Activated T-helper 17 cell treated with anti-CD3 and anti-CD28 coated beads, Interleukin-2, amount 50 U/mL, for 72 hours (primary cell): ENCODE measurements around the gene CDC73. TPM values are rescaled to one million over a fixed set of nuclear protein-coding genes. Genes with fewer than 3 reads are reported as not detected.

Experiments used
- ATAC-seq: fragments of 150-1000 bp; cut with Tn5 transposase; replicated peaks from 2 replicates; pipeline ENCODE4 v1.10.0; 2021; ENCODE audit warnings: mild to moderate bottlenecking, moderate library complexity
- H3K27ac Mint-ChIP-seq: one replicate; pipeline ENCODE4 v1.8.0; 2022; ENCODE audit warnings: mixed read lengths
- H3K27me3 Mint-ChIP-seq: one replicate; pipeline ENCODE4 v1.8.0; 2022; ENCODE audit warnings: mixed read lengths
- H3K36me3 Mint-ChIP-seq: one replicate; pipeline ENCODE4 v1.8.0; 2022; ENCODE audit warnings: low read depth, mild to moderate bottlenecking, mixed read lengths
- H3K4me1 Mint-ChIP-seq: one replicate; pipeline ENCODE4 v1.8.0; 2022; ENCODE audit warnings: mixed read lengths
- H3K4me3 Mint-ChIP-seq: one replicate; pipeline ENCODE4 v1.8.0; 2022; ENCODE audit warnings: mild to moderate bottlenecking, mixed read lengths
- H3K9me3 Mint-ChIP-seq: one replicate; pipeline ENCODE4 v1.8.0; 2022; ENCODE audit warnings: mixed read lengths
- total RNA-seq, 2 donors: library from RNA; stranded (reverse); gene quantifications; one replicate each; pipeline ENCODE4 v1.2.3, GENCODE V29; 2022

The CDC73 gene
- total RNA-seq = 10 to 100 TPM; 62.7 to 66.0 TPM

DNA sequence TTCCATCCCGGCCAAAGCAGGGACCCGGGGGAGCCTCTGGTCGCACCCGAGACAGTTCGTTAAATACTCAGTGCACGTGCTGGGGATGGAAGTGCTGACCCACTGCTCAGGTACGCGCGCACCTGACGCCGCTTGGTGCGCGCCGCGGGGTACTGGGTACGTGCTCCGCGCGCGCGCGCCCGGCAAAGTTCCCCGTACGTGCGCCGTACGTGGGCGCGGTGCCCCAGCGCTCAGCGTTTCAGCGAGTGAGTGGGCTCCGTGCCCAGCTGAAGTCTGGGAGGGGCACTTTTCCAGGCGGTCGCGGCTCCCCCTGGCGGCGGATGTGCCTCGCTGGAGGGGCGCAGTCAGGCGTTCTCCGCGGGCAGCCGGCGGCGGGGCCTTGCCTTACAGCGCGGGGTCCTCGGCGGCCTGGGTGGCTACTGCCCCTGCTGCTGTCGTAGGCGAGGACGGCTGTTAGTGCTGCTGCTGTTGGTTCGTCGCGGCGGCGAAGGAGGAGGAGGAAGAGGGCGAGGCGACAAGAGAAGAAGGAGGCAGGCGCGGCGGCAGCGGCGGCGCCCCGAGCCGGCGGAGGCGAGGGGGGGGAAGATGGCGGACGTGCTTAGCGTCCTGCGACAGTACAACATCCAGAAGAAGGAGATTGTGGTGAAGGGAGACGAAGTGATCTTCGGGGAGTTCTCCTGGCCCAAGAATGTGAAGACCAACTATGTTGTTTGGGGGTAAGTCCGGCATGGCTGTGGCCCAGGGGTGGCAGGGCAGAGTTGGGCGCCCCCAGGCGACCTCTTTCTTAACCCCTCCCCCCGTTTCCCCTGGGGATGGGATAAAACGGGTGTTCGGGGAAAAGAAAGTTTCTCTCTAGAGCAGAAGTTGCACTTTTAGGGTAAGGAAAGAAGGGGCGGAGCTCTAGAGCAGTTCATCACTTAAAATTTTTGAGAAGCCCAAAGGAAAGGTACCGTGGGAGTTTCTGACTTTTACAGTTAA, at the start of gene CDC73:
Gene CDC73, plus strand, starts transcription at position 416 of the 978 bp plus-strand sequence. Its CDS starts 170 bp downstream, at position 586.
- ATAC-seq = peak; percentile 92
- peaks cover 51% of the 10 kb centered on the region for H3K36me3 Mint-ChIP-seq
- peak within 1 kb of the TSS; percentile 93 for H3K4me3 Mint-ChIP-seq
- H3K9me3 Mint-ChIP-seq = no peaks in the 10 kb centered on the region
- peaks cover 16% of the 10 kb centered on the region for H3K4me1 Mint-ChIP-seq
- peak within 1 kb of the TSS; percentile 90 for H3K27ac Mint-ChIP-seq
- H3K27me3 Mint-ChIP-seq = no peaks in the 10 kb centered on the region

DNA sequence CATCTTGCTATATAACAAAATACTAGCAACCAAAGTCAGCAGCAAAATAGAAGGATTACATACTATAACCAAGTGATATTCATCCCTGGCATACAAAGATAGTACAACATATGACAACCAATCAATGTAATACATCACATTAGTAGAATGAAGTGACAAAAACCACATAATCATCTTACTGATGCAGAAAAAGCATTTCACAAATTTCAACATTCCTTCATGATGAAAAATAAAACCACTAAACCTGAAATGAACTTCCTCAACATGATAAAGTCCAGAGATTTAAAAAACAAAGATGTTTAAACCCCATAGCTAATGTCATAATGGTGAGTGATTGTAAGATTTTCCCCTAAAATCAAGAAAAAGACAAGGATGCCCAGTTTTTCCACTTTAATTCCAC, 43.8 kb upstream of the CDC73 start:
- H3K27ac Mint-ChIP-seq = peak overlapping the region; percentile 45
- peaks cover 81% of the 10 kb centered on the region for H3K36me3 Mint-ChIP-seq
- no peak for ATAC-seq
- no peaks in the 10 kb centered on the region for H3K27me3 Mint-ChIP-seq
- no peaks in the 10 kb centered on the region for H3K9me3 Mint-ChIP-seq
- H3K4me3 Mint-ChIP-seq = no peak overlapping the region
- no peaks in the 10 kb centered on the region for H3K4me1 Mint-ChIP-seq

DNA sequence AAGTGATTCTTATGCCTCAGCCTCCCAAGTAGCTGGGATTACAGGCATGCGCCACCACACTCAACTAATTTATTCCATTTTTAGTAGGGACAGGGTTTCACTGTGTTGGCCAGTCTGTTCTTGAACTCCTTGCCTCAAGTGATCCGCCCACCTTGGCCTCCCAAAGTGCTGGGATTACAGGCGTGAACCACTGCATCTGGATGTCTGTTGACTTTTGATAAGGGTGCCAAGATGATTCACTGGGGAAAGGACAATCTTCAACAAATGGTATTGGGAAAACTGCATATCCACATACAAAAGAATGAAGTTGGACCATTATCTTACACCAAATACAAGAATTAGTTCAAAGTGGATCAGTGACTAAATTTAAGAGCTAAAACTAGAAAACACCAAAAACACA, 42.6 kb upstream of the CDC73 start:
- Mint-ChIP-seq H3K4me3 (no peak overlapping the region), H3K9me3 (no peaks in the 10 kb centered on the region), H3K4me1 (no peaks in the 10 kb centered on the region), H3K27me3 (no peaks in the 10 kb centered on the region), H3K27ac (no peak overlapping the region), H3K36me3 (peaks cover 84% of the 10 kb centered on the region)
- ATAC-seq = no peak

- peaks cover 83% of the 10 kb centered on the region for H3K36me3 Mint-ChIP-seq
- no peaks in the 10 kb centered on the region for H3K27me3 Mint-ChIP-seq
- H3K27ac Mint-ChIP-seq = no peak overlapping the region
- no peak overlapping the region for H3K4me3 Mint-ChIP-seq
- H3K4me1 Mint-ChIP-seq = no peaks in the 10 kb centered on the region
- H3K9me3 Mint-ChIP-seq = no peaks in the 10 kb centered on the region
- ATAC-seq = no peak
These were observed 38.3 kb upstream of the CDC73 start for GRCh38 chr1:193083365-193084088.

- no peaks in the 10 kb centered on the region for H3K27me3 Mint-ChIP-seq
- no peak overlapping the region for H3K4me3 Mint-ChIP-seq
- H3K4me1 Mint-ChIP-seq = no peaks in the 10 kb centered on the region
- ATAC-seq = no peak
- peaks cover 82% of the 10 kb centered on the region for H3K36me3 Mint-ChIP-seq
- H3K9me3 Mint-ChIP-seq = no peaks in the 10 kb centered on the region
- H3K27ac Mint-ChIP-seq = no peak overlapping the region
These were observed 36.6 kb upstream of the CDC73 start for GRCh38 chr1:193085263-193085662.

DNA sequence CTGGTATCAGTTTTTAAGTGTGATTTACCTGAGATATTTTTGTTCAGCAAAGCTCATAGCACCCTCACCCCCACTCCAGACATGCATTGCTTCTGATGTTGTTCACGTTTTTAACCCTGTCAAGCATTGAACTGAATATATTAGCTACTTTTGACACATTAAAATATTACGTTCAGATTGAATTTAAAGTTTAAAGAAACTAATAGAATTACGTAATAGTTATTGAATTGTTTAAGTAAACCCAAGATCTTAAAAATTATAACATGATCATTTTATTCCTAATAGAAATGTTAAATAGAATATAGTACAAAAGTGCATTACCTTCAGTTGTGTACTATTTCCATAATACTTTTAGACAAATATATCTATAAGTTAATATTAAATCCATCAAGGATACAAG, 35.5 kb upstream of the CDC73 start:
- Mint-ChIP-seq H3K36me3 (peaks cover 80% of the 10 kb centered on the region), H3K4me1 (no peaks in the 10 kb centered on the region), H3K4me3 (no peak overlapping the region), H3K27me3 (no peaks in the 10 kb centered on the region), H3K9me3 (no peaks in the 10 kb centered on the region), H3K27ac (no peak overlapping the region)
- ATAC-seq = no peak

DNA sequence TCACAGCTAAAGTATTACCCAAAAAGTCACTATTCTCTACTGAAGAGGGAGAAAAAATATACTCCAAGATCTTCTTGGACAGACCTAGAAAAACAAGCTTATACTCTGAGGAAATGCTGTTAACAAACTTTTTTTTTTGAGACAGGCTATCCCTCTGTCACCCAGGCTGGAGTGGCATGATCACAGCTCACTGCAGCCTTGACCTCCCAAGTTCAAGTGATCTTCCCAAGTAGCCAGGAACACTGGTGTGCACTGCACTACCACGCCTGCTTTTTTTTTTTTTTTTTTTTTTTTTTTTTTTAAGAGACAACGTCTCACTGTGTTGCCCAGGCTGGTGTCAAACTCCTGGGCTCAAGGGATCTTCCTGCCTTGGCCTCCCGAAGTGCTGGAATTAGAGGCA, 33.9 kb upstream of the CDC73 start:
- Mint-ChIP-seq H3K36me3 (peaks cover 72% of the 10 kb centered on the region), H3K27me3 (no peaks in the 10 kb centered on the region), H3K27ac (no peak overlapping the region), H3K4me1 (no peaks in the 10 kb centered on the region), H3K4me3 (no peak overlapping the region), H3K9me3 (no peaks in the 10 kb centered on the region)
- no peak for ATAC-seq

- Mint-ChIP-seq H3K4me1 (no peaks in the 10 kb centered on the region), H3K4me3 (no peak overlapping the region), H3K36me3 (peaks cover 67% of the 10 kb centered on the region), H3K27me3 (no peaks in the 10 kb centered on the region), H3K27ac (no peak overlapping the region), H3K9me3 (no peaks in the 10 kb centered on the region)
- no peak for ATAC-seq
These were observed 31.0 kb upstream of the CDC73 start for GRCh38 chr1:193090865-193091264.

DNA sequence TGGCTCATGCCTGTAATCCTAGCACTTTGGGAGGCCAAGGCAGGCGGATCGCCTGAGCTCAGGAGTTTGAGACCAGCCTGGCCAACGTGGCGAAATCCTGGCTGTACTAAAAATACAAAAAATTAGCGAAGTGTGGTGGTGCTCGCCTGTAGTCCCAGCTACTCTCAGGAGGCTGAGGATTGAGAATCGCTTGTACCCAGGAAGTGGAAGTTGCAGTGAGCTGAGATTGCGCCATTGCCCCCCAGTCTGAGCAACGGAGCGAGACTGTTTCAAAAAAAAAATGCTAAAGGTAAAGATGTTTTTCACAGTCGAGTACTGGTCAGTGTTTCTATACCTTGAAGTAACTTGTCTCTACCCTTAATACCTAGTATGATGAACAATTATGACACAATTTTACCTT, 27.7 kb upstream of the CDC73 start:
- Mint-ChIP-seq H3K4me3 (no peak overlapping the region), H3K36me3 (peaks cover 75% of the 10 kb centered on the region), H3K4me1 (no peaks in the 10 kb centered on the region), H3K27ac (no peak overlapping the region), H3K9me3 (no peaks in the 10 kb centered on the region), H3K27me3 (no peaks in the 10 kb centered on the region)
- ATAC-seq = no peak

- H3K27me3 Mint-ChIP-seq = no peaks in the 10 kb centered on the region
- H3K4me3 Mint-ChIP-seq = no peak overlapping the region
- H3K27ac Mint-ChIP-seq = no peak overlapping the region
- H3K4me1 Mint-ChIP-seq = peaks cover 10% of the 10 kb centered on the region
- no peak for ATAC-seq
- no peaks in the 10 kb centered on the region for H3K9me3 Mint-ChIP-seq
- peaks cover 28% of the 10 kb centered on the region for H3K36me3 Mint-ChIP-seq
These were observed 19.2 kb upstream of the CDC73 start for GRCh38 chr1:193102662-193103061.

DNA sequence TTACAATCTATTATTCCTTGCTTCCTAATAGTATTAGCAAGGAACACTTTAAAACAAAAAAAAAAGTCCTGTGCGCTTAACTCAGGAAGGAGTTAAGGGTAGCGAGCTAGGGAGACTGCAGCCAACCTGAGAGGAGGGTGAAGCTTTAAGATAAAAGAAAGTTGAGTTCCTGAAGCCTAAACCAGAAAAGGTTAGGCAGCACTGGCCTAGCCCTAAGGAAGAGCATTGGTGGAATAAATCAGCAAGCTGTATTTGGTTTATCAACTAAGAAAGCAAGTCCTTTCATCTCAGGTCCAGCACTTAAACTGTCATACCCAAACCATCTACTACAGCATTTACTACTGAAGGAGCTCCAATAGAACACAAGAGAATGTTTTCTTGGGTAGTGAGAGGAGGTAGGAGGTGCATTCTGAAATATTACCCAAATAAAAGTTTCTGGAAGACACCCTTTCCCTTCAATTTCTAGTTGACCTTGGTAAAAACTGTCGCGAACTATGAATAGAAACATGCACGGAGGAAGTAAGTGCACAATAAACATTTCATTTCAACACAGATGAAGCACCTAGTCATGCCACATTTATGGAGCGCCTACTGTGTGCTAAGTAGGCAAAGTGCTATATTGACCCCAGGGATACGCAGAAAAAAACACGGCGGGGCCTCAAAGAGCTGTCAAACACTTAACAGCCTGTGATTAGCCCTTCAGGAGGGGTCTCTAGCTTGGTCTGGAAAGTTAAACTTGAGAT, 17.9 kb upstream of the CDC73 start:
- Mint-ChIP-seq H3K27me3 (no peaks in the 10 kb centered on the region), H3K4me3 (peak overlapping the region; percentile 86), H3K9me3 (no peaks in the 10 kb centered on the region), H3K27ac (peak overlapping the region; percentile 57), H3K4me1 (peaks cover 10% of the 10 kb centered on the region), H3K36me3 (peaks cover 19% of the 10 kb centered on the region)
- no peak for ATAC-seq

DNA sequence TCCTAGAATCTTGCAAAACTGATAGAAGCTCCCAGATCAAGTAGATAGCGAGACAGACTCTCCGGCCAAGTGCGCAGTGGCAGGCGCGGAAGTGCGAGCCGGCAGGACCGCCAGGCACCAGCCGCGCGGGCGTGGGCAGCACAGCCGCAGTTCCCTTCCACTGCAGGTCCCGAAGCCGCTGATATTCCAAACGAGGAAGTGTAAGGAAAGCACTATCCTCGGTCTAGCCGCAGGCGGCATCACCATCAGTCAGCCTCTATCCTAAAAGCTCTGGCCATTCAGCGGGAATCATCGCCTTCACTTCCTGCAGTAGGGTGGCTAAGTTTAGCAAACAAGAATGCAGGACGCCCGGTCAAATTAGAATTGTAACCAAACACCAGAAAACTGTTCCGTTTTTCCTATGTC, 17.3 kb upstream of the CDC73 start:
- H3K4me3 Mint-ChIP-seq = peak overlapping the region; percentile 86
- H3K9me3 Mint-ChIP-seq = no peaks in the 10 kb centered on the region
- peaks cover 13% of the 10 kb centered on the region for H3K36me3 Mint-ChIP-seq
- H3K27me3 Mint-ChIP-seq = no peaks in the 10 kb centered on the region
- peak overlapping the region; percentile 57 for H3K27ac Mint-ChIP-seq
- ATAC-seq = peak; percentile 50
- peaks cover 10% of the 10 kb centered on the region for H3K4me1 Mint-ChIP-seq

GRCh38 chr1:193104907-193105820, 16.7 kb upstream of the CDC73 start, which contains the start of gene GLRX2:
Gene GLRX2, minus strand, starts transcription at chr1:193105414. Its CDS starts 32 bp downstream, at chr1:193105382.
- H3K4me1 Mint-ChIP-seq = peaks cover 10% of the 10 kb centered on the region
- ATAC-seq = peak; percentile 89

More at GRCh38 chr1:193104907-193105820, 16.7 kb upstream of the CDC73 start, which contains the start of gene GLRX2:
- H3K27me3 Mint-ChIP-seq = no peaks in the 10 kb centered on the region
- no peaks in the 10 kb centered on the region for H3K9me3 Mint-ChIP-seq
- peaks cover 7% of the 10 kb centered on the region for H3K36me3 Mint-ChIP-seq
- peak within 1 kb of the TSS; percentile 57 for H3K27ac Mint-ChIP-seq
- peak within 1 kb of the TSS; percentile 86 for H3K4me3 Mint-ChIP-seq
